Measurements from ENCODE around the gene DNAH10.

DNA sequence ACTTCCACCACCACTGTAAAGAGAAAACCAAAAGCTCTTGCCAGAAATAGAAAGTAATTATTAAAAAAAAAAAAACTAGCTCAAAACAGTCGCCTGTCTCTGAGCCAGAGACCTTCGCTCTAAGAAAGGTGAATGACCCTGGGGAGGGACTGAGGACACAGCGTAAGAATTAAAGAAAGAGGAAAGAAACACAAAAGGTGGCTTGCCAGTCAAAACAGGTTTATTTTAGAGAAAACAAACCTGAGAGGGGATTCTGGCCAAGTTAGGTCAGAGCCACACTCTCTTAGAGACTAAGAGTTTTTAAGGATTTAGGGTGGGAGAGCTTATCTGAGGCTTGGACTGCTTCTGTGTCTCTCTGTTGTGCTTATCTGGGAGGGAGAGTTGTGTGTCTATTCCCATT is 66.0 kb downstream of the DNAH10 start:
- TF ChIP-seq POLR2AphosphoS5 (IDR thresholded peaks at IDR 0.05) (no peak), POLR2A (IDR thresholded peaks at IDR 0.05) (no peak), EP300 (IDR thresholded peaks at IDR 0.05; ENCODE audit: low read depth) (no peak)
- TF ChIP-seq, protein P1, sequence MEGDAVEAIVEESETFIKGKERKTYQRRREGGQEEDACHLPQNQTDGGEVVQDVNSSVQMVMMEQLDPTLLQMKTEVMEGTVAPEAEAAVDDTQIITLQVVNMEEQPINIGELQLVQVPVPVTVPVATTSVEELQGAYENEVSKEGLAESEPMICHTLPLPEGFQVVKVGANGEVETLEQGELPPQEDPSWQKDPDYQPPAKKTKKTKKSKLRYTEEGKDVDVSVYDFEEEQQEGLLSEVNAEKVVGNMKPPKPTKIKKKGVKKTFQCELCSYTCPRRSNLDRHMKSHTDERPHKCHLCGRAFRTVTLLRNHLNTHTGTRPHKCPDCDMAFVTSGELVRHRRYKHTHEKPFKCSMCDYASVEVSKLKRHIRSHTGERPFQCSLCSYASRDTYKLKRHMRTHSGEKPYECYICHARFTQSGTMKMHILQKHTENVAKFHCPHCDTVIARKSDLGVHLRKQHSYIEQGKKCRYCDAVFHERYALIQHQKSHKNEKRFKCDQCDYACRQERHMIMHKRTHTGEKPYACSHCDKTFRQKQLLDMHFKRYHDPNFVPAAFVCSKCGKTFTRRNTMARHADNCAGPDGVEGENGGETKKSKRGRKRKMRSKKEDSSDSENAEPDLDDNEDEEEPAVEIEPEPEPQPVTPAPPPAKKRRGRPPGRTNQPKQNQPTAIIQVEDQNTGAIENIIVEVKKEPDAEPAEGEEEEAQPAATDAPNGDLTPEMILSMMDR (IDR thresholded peaks at IDR 0.05): no peak
